Uterus (tissue), 2 donors: ENCODE measurements around the gene SH2D4B.

ENCODE experiments used
- POLR2A ChIP-seq, 2 donors: fragments of 450-650 bp; IDR thresholded peaks; one replicate each; pipeline ENCODE4 v1.6.1; 2016; ENCODE audit warnings: antibody characterized with exemption in 2 of 2, mild to moderate bottlenecking in 1 of 2, moderate library complexity in 1 of 2
- TF ChIP-seq, protein P1 (sequence below), 4 experiments: fragments of 200-600 bp in 2 of 4; fragments of 450-650 bp in 2 of 4; sonication (generic) in 2 of 4; IDR thresholded peaks; one replicate each; pipeline ENCODE4 v1.5.1; 2016 to 2019; ENCODE audit warnings: antibody characterized with exemption in 4 of 4, mild to moderate bottlenecking in 2 of 4, moderate library complexity in 1 of 4

DNA sequence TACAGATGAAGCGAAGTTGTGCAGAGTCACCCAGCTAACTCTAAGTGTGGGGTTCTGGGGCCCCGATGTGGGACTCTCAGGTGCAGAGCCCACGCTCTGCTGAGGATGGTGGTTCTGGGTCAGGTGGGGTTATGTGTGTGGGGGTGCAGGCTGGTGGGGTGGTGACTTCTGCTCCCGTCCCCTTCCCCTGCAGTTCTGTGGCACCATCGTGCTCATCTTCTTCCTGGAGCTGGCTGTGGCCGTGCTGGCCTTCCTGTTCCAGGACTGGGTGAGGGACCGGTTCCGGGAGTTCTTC is 28.6 kb upstream of the SH2D4B start:
- TF ChIP-seq POLR2A (IDR thresholded peaks at IDR 0.05), result no peak
- TF ChIP-seq, protein P1, sequence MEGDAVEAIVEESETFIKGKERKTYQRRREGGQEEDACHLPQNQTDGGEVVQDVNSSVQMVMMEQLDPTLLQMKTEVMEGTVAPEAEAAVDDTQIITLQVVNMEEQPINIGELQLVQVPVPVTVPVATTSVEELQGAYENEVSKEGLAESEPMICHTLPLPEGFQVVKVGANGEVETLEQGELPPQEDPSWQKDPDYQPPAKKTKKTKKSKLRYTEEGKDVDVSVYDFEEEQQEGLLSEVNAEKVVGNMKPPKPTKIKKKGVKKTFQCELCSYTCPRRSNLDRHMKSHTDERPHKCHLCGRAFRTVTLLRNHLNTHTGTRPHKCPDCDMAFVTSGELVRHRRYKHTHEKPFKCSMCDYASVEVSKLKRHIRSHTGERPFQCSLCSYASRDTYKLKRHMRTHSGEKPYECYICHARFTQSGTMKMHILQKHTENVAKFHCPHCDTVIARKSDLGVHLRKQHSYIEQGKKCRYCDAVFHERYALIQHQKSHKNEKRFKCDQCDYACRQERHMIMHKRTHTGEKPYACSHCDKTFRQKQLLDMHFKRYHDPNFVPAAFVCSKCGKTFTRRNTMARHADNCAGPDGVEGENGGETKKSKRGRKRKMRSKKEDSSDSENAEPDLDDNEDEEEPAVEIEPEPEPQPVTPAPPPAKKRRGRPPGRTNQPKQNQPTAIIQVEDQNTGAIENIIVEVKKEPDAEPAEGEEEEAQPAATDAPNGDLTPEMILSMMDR (IDR thresholded peaks at IDR 0.05), result no peak
